ENCODE results near the gene ANKS1B. TPM values are rescaled to one million over a fixed set of nuclear protein-coding genes. Genes with fewer than 3 reads are reported as not detected.
"Not testable (repeated sequence)": the region's sequence is repeated elsewhere in the genome, so short reads cannot be mapped to it uniquely, and the experiment has no call there.

Gene ANKS1B
- total and polyA plus RNA-seq, 9 donors, result 1.4 to 5.6 (median 2.7) TPM

DNA sequence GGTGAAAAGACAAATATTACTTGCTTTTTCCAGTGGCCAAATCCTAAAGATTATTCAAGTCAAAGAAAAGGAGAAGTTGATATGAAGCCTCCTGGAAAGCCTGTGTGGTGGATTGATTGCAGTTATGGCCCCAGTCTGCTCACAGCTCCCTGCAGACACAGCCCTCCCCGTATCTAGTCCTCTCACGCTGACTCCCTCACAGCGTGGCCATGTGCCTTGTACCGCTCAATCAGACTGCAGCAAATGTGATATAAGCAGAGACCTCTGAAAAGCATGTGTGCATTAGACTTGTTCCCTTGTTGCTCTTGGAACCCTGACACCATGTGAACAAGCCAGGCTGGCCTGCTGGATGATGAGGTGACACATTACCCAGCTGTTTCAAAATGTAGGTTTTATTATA is 735.2 kb downstream of the ANKS1B start:
- no peak for DNase-seq
- no peaks in the 10 kb centered on the region for H3K9me3 ChIP-seq (replicated peaks; ENCODE audit: control insufficient read depth, low read depth, low read length)
- no peaks in the 10 kb centered on the region for H3K27me3 ChIP-seq (ENCODE audit: control insufficient read depth, insufficient read depth, low read length)
- H3K36me3 ChIP-seq (ENCODE audit: control insufficient read depth, insufficient read depth, low read length), result no peaks in the 10 kb centered on the region
- WGBS (ENCODE audit: insufficient coverage), result 20% methylated on average over 1 of the region's 4 CpGs
- no peak overlapping the region for H3K4me3 ChIP-seq (ENCODE audit: low read length)
- no peak overlapping the region for H3K27ac ChIP-seq (ENCODE audit: low read length)
- H3K4me1 ChIP-seq (ENCODE audit: control insufficient read depth, insufficient read depth, low read length), result no peaks in the 10 kb centered on the region

- not testable (repeated sequence) for H3K4me3 ChIP-seq (ENCODE audit: low read length)
- peak; percentile 4 for DNase-seq
- 38% methylated on average over 5 of the region's 7 CpGs for WGBS (ENCODE audit: insufficient coverage)
Observed at GRCh38 chr12:99237907-99238538, 746.7 kb downstream of the ANKS1B start.

DNA sequence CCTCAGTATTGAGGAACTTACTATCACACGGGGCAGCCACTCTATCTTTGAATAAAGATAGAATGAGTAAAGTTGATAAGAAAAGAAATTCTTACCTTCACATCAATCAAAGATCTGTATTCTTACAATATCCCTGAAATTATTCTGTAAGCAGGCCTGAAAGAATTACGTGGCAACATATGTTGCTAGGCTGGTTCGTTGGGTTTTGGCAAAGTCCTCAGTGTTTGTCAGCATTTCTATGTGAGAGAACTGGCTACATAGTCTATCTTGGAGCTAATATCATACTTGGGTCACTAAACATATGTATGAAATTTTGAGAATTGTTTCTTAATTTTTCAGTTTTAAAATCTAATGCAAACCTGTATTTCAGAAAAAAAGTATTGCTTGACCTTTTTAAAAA is 749.4 kb downstream of the ANKS1B start:
- DNase-seq, result no peak
- H3K36me3 ChIP-seq (ENCODE audit: control insufficient read depth, insufficient read depth, low read length), result no peaks in the 10 kb centered on the region
- H3K9me3 ChIP-seq (replicated peaks; ENCODE audit: control insufficient read depth, low read depth, low read length), result no peaks in the 10 kb centered on the region
- no peaks in the 10 kb centered on the region for H3K4me1 ChIP-seq (ENCODE audit: control insufficient read depth, insufficient read depth, low read length)
- no peak overlapping the region for H3K4me3 ChIP-seq (ENCODE audit: low read length)
- no peaks in the 10 kb centered on the region for H3K27me3 ChIP-seq (ENCODE audit: control insufficient read depth, insufficient read depth, low read length)
- 80% methylated on average over 1 of the region's 3 CpGs for WGBS (ENCODE audit: insufficient coverage)
- H3K27ac ChIP-seq (ENCODE audit: low read length), result no peak overlapping the region

More at GRCh38 chr12:99237907-99238538, 746.7 kb downstream of the ANKS1B start:
- not testable (repeated sequence) for H3K4me1 ChIP-seq (ENCODE audit: control insufficient read depth, insufficient read depth, low read length); H3K36me3 ChIP-seq (ENCODE audit: control insufficient read depth, insufficient read depth, low read length); H3K9me3 ChIP-seq (replicated peaks; ENCODE audit: control insufficient read depth, low read depth, low read length); H3K27me3 ChIP-seq (ENCODE audit: control insufficient read depth, insufficient read depth, low read length); H3K27ac ChIP-seq (ENCODE audit: low read length)

DNA sequence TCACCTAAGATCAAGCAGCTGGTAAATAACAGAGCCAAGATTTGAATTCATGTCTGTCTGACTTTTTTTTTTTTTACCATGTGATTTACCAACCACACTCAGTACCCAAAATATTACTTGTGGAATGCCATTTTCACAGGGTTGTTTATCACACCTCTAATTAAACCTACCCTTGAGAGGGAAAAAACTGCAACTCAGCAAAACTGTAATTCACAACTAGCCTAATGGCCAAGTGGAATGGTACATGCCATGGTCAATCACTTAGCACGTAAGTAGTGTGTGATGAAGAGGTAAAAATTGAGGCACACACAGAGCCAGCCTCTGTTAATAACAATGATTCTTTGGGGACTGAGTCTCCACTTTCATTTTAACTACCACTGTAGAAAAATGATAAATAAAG is 750.0 kb downstream of the ANKS1B start:
- no peak overlapping the region for H3K27ac ChIP-seq (ENCODE audit: low read length)
- no peak for DNase-seq
- H3K9me3 ChIP-seq (replicated peaks; ENCODE audit: control insufficient read depth, low read depth, low read length), result no peaks in the 10 kb centered on the region
- no peaks in the 10 kb centered on the region for H3K4me1 ChIP-seq (ENCODE audit: control insufficient read depth, insufficient read depth, low read length)
- no peaks in the 10 kb centered on the region for H3K27me3 ChIP-seq (ENCODE audit: control insufficient read depth, insufficient read depth, low read length)
- no peaks in the 10 kb centered on the region for H3K36me3 ChIP-seq (ENCODE audit: control insufficient read depth, insufficient read depth, low read length)
- no peak overlapping the region for H3K4me3 ChIP-seq (ENCODE audit: low read length)
- WGBS (ENCODE audit: insufficient coverage), result no CpG with 5 or more reads among the region's 1 CpG

GRCh38 chr12:99232324-99232723 is 752.4 kb downstream of the ANKS1B start:
- DNase-seq, result no peak
- no CpG with 5 or more reads among the region's 4 CpGs for WGBS (ENCODE audit: insufficient coverage)
- Histone ChIP-seq H3K4me3 (ENCODE audit: low read length) (no peak overlapping the region), H3K27me3 (ENCODE audit: control insufficient read depth, insufficient read depth, low read length) (no peaks in the 10 kb centered on the region), H3K9me3 (replicated peaks; ENCODE audit: control insufficient read depth, low read depth, low read length) (no peaks in the 10 kb centered on the region), H3K27ac (ENCODE audit: low read length) (no peak overlapping the region), H3K4me1 (ENCODE audit: control insufficient read depth, insufficient read depth, low read length) (no peaks in the 10 kb centered on the region), H3K36me3 (ENCODE audit: control insufficient read depth, insufficient read depth, low read length) (no peaks in the 10 kb centered on the region)

- H3K27me3 ChIP-seq (ENCODE audit: control insufficient read depth, insufficient read depth, low read length), result no peaks in the 10 kb centered on the region
- H3K4me3 ChIP-seq (ENCODE audit: low read length), result no peak overlapping the region
- H3K4me1 ChIP-seq (ENCODE audit: control insufficient read depth, insufficient read depth, low read length), result no peaks in the 10 kb centered on the region
- H3K27ac ChIP-seq (ENCODE audit: low read length), result no peak overlapping the region
- no peak for DNase-seq
- no CpG with 5 or more reads among the region's 1 CpG for WGBS (ENCODE audit: insufficient coverage)
- no peaks in the 10 kb centered on the region for H3K9me3 ChIP-seq (replicated peaks; ENCODE audit: control insufficient read depth, low read depth, low read length)
- no peaks in the 10 kb centered on the region for H3K36me3 ChIP-seq (ENCODE audit: control insufficient read depth, insufficient read depth, low read length)
Observed at GRCh38 chr12:99231031-99231430, 753.7 kb downstream of the ANKS1B start.

- H3K4me3 ChIP-seq (ENCODE audit: low read length), result no peak overlapping the region
- no peak overlapping the region for H3K27ac ChIP-seq (ENCODE audit: low read length)
- no peaks in the 10 kb centered on the region for H3K27me3 ChIP-seq (ENCODE audit: control insufficient read depth, insufficient read depth, low read length)
- no peaks in the 10 kb centered on the region for H3K9me3 ChIP-seq (replicated peaks; ENCODE audit: control insufficient read depth, low read depth, low read length)
- no peak for DNase-seq
- no peaks in the 10 kb centered on the region for H3K36me3 ChIP-seq (ENCODE audit: control insufficient read depth, insufficient read depth, low read length)
- H3K4me1 ChIP-seq (ENCODE audit: control insufficient read depth, insufficient read depth, low read length), result no peaks in the 10 kb centered on the region
- 100% methylated on average over 1 of the region's 5 CpGs for whole genome bisulfite sequencing (ENCODE audit: insufficient coverage)
Observed at GRCh38 chr12:99224237-99224636, 760.5 kb downstream of the ANKS1B start.

DNA sequence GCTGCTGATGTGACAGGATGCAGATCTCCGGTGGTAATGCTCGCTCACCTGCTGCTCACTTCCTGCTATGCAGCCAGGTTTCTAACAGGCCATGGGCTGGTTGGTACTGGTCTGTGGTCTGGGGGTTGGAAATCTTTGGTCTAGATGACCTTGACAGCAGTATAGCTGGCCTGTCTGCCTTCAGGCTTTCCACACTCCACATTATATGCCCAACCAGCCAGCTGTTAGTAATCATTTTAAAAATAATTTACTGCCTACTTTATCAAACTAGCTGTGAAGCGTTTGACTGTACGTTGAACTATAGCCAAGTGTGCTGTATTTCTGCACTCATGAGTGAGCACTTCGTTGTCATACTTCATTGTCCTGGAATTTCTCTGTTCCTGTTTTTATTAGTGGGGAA is 761.2 kb downstream of the ANKS1B start:
- Histone ChIP-seq H3K36me3 (ENCODE audit: control insufficient read depth, insufficient read depth, low read length) (no peaks in the 10 kb centered on the region), H3K4me1 (ENCODE audit: control insufficient read depth, insufficient read depth, low read length) (no peaks in the 10 kb centered on the region), H3K9me3 (replicated peaks; ENCODE audit: control insufficient read depth, low read depth, low read length) (no peaks in the 10 kb centered on the region), H3K27ac (ENCODE audit: low read length) (no peak overlapping the region), H3K27me3 (ENCODE audit: control insufficient read depth, insufficient read depth, low read length) (no peaks in the 10 kb centered on the region), H3K4me3 (ENCODE audit: low read length) (no peak overlapping the region)
- no CpG with 5 or more reads among the region's 5 CpGs for WGBS (ENCODE audit: insufficient coverage)
- DNase-seq, result peak; percentile 1

GRCh38 chr12:99213047-99213446 is 771.7 kb downstream of the ANKS1B start:
- Histone ChIP-seq H3K27me3 (ENCODE audit: control insufficient read depth, insufficient read depth, low read length) (no peaks in the 10 kb centered on the region), H3K4me3 (ENCODE audit: low read length) (no peak overlapping the region), H3K4me1 (ENCODE audit: control insufficient read depth, insufficient read depth, low read length) (no peaks in the 10 kb centered on the region), H3K27ac (ENCODE audit: low read length) (no peak overlapping the region), H3K36me3 (ENCODE audit: control insufficient read depth, insufficient read depth, low read length) (no peaks in the 10 kb centered on the region), H3K9me3 (replicated peaks; ENCODE audit: control insufficient read depth, low read depth, low read length) (peaks cover 2% of the 10 kb centered on the region)
- no peak for DNase-seq
- 75% methylated on average over 4 of the region's 5 CpGs for WGBS (ENCODE audit: insufficient coverage)

DNA sequence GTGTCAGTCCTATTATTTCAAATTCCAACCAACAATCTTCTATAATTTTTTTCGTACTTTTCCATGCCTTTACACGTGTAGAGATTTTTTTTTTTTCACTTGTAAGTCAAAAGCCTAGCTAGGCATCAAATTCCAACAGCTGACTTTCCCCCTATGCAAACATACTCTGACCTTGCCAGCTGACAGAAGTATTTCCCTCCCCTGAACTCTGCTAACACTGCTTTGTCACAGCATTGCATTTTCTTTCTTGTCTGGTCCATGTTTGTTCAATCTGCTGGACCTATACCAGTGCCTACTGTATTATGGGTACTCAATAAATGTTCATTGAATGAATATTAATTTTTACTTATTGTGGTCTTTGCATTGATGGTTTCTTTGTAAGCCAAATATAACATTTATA is 772.5 kb downstream of the ANKS1B start:
- Histone ChIP-seq H3K4me1 (ENCODE audit: control insufficient read depth, insufficient read depth, low read length) (no peaks in the 10 kb centered on the region), H3K27me3 (ENCODE audit: control insufficient read depth, insufficient read depth, low read length) (no peaks in the 10 kb centered on the region), H3K9me3 (replicated peaks; ENCODE audit: control insufficient read depth, low read depth, low read length) (peaks cover 2% of the 10 kb centered on the region), H3K36me3 (ENCODE audit: control insufficient read depth, insufficient read depth, low read length) (no peaks in the 10 kb centered on the region), H3K27ac (ENCODE audit: low read length) (no peak overlapping the region), H3K4me3 (ENCODE audit: low read length) (no peak overlapping the region)
- WGBS (ENCODE audit: insufficient coverage), result 62% methylated on average over 2 of the region's 2 CpGs
- peak; percentile 3 for DNase-seq

- Histone ChIP-seq H3K9me3 (replicated peaks; ENCODE audit: control insufficient read depth, low read depth, low read length) (no peaks in the 10 kb centered on the region), H3K27me3 (ENCODE audit: control insufficient read depth, insufficient read depth, low read length) (no peaks in the 10 kb centered on the region), H3K4me3 (ENCODE audit: low read length) (no peak overlapping the region), H3K36me3 (ENCODE audit: control insufficient read depth, insufficient read depth, low read length) (no peaks in the 10 kb centered on the region), H3K27ac (ENCODE audit: low read length) (no peak overlapping the region), H3K4me1 (ENCODE audit: control insufficient read depth, insufficient read depth, low read length) (no peaks in the 10 kb centered on the region)
- no peak for DNase-seq
- WGBS (ENCODE audit: insufficient coverage), result 100% methylated on average over 1 of the region's 1 CpG
Observed at GRCh38 chr12:99205111-99205510, 779.6 kb downstream of the ANKS1B start.

Data from muscle of leg (tissue), 11 donors.